ENCODE measurements around the gene MLXIP.

DNA sequence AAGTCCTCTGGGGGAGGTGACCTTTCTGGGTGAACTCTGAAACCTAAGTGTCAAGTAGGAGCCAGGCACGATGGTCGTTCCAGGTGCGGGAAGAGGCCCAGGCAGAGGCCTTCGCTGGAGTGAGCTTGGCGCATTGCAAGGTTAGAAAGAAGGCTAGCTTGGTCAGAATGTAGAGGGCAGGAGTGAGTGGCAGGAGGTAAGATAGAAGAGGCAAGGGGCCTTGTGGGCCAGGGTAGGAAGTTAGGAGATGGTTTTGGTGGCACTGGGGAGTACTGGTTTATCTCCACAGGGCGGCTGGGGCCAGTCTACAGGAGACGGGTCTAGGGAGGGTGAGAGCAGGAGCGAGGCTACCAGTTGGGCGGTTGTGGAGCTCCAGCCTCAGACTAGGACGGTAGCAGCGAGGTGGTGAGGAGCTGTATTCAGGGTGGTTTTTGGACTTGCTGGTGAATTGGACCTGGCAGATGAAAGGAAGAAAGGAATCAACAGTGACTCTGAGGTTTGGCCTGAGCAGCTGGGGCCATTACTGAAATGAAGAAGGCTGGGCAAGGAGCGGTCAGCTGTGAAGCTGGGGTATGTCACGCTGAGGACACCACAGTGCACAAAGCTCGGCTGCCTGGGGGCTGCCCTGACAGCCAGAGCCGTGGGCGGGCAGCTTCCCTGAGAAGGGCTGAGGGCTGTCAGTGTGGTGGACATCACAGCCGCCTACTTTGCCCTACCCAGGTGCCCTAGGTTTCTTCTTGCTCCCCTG lies 9.0 kb downstream of the MLXIP start:
- TF ChIP-seq CTCF (conservative IDR thresholded peaks at IDR 0.05; ENCODE audit: low read length): no peak
- TF ChIP-seq EZH2phosphoT487 (IDR thresholded peaks at IDR 0.05; ENCODE audit: borderline replicate concordance): no peak

Measured in Loucy (cell line).